ENCODE data around the gene PLA2G2E.

PLA2G2E gene

GRCh38 chr1:19877821-19878636 lies 45.4 kb downstream of the PLA2G2E start:
- TF ChIP-seq, protein P1, sequence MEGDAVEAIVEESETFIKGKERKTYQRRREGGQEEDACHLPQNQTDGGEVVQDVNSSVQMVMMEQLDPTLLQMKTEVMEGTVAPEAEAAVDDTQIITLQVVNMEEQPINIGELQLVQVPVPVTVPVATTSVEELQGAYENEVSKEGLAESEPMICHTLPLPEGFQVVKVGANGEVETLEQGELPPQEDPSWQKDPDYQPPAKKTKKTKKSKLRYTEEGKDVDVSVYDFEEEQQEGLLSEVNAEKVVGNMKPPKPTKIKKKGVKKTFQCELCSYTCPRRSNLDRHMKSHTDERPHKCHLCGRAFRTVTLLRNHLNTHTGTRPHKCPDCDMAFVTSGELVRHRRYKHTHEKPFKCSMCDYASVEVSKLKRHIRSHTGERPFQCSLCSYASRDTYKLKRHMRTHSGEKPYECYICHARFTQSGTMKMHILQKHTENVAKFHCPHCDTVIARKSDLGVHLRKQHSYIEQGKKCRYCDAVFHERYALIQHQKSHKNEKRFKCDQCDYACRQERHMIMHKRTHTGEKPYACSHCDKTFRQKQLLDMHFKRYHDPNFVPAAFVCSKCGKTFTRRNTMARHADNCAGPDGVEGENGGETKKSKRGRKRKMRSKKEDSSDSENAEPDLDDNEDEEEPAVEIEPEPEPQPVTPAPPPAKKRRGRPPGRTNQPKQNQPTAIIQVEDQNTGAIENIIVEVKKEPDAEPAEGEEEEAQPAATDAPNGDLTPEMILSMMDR (IDR thresholded peaks at IDR 0.05; ENCODE audit: insufficient read depth, missing control alignments): no peak
- FAIRE-seq (no peak), DNase-seq (ENCODE audit: insufficient read length, low spot score) (no peak)

GRCh38 chr1:19877181-19877750 lies 46.2 kb downstream of the PLA2G2E start:
- DNase-seq (ENCODE audit: insufficient read length, low spot score) (no peak), FAIRE-seq (no peak)
- TF ChIP-seq, protein P1 (IDR thresholded peaks at IDR 0.05; ENCODE audit: insufficient read depth, missing control alignments): no peak

GRCh38 chr1:19872190-19872589 lies 51.2 kb downstream of the PLA2G2E start:
- no peak for DNase-seq (ENCODE audit: insufficient read length, low spot score)
- TF ChIP-seq, protein P1 (IDR thresholded peaks at IDR 0.05; ENCODE audit: insufficient read depth, missing control alignments): peak; percentile 9
- no peak for FAIRE-seq

All from D721Med (cell line).